Subcutaneous abdominal adipose tissue (tissue), 5 donors: ENCODE data around the gene RSPH1.

Source experiments
- H3K27ac ChIP-seq: one replicate; pipeline ENCODE4 v1.7.0; 2013; ENCODE audit warnings: low read depth, mild to moderate bottlenecking, inconsistent platforms, low read length, moderate library complexity
- H3K27me3 ChIP-seq, 5 donors: one replicate each; pipeline ENCODE4 v1.7.0; 2013; ENCODE audit warnings: low read length in 5 of 5, inconsistent platforms in 1 of 5; ENCODE audit not compliant: control insufficient read depth in 5 of 5, insufficient read depth in 4 of 5
- H3K36me3 ChIP-seq, 5 donors: one replicate each; pipeline ENCODE4 v1.7.0; 2013; ENCODE audit warnings: low read length in 5 of 5; ENCODE audit not compliant: control insufficient read depth in 5 of 5, insufficient read depth in 5 of 5
- H3K4me1 ChIP-seq, 5 donors: one replicate each; pipeline ENCODE4 v1.7.0; 2013; ENCODE audit warnings: low read length in 5 of 5, mild to moderate bottlenecking in 3 of 5, moderate library complexity in 1 of 5; ENCODE audit not compliant: control insufficient read depth in 5 of 5, insufficient read depth in 5 of 5
- H3K4me3 ChIP-seq, 5 donors: one replicate each; pipeline ENCODE4 v1.7.0; 2013; ENCODE audit warnings: low read length in 5 of 5, low read depth in 1 of 5
- H3K9ac ChIP-seq, 5 donors: one replicate each; pipeline ENCODE4 v1.7.0; 2013; ENCODE audit warnings: low read length in 5 of 5, mild to moderate bottlenecking in 4 of 5, moderate library complexity in 3 of 5
- H3K9me3 ChIP-seq, 5 donors: one replicate each; pipeline ENCODE4 v1.7.0; 2013; ENCODE audit warnings: low read length in 5 of 5; ENCODE audit not compliant: control insufficient read depth in 5 of 5
- donor health status: healthy.
- donor health status: healthy.
- donor health status: healthy.
- donor health status: healthy.
- donor health status: healthy.

Gene RSPH1

DNA sequence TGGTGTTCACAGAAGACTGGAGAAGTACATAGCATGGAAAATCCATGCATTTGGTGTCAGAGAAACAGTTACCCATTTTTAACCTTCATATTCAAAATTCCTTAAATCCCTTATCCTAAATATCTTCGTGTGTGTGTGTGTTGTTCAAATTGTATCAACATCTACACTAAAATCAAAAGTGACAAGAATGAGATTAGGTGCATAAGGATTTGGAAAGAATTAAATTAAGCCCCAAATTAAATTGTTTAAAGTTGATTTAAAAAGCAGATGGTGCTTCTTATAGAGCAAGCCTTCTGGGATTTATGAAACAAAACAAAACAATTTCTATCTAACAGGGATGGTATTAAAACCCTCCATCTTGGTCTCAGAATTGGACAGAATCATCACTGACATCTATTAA lies 4.7 kb downstream of the RSPH1 start:
- Histone ChIP-seq H3K27ac (no peak overlapping the region), H3K9ac (no peak overlapping the region), H3K4me1 (peaks cover 2 to 9% (median 7%) of the 10 kb centered on the region in 5 donors), H3K4me3 (no peak overlapping the region), H3K9me3 (peaks cover 0 to 3% (median 0%) of the 10 kb centered on the region in 5 donors), H3K36me3 (no peaks in the 10 kb centered on the region), H3K27me3 (peaks cover 0 to 20% (median 7%) of the 10 kb centered on the region in 5 donors)

DNA sequence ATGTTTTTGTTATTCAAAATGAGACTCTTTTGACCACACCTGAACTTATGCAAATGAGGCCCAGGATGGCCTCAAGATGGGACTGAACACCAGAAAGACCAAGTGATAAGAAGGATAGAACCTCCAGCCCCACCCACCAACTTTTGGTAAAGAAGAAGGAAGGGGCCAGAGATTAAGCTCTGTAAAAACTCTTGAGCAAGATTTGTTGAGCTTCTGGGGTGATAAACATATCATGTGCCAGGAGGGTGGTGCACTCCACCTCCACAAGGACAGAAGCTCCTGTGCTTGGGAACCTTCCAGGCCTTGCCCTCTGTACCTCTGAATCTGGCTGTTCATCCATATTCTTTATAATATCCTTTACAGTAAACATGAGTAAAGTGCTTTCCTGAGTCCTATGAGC lies 5.3 kb downstream of the RSPH1 start:
- no peaks in the 10 kb centered on the region for H3K36me3 ChIP-seq
- no peak overlapping the region for H3K27ac ChIP-seq
- H3K9ac ChIP-seq = no peak overlapping the region
- peaks cover 0 to 3% (median 0%) of the 10 kb centered on the region in 5 donors for H3K9me3 ChIP-seq
- H3K4me1 ChIP-seq = peaks cover 2 to 5% (median 4%) of the 10 kb centered on the region in 5 donors
- H3K4me3 ChIP-seq = no peak overlapping the region
- H3K27me3 ChIP-seq = peaks cover 0 to 26% (median 9%) of the 10 kb centered on the region in 5 donors

DNA sequence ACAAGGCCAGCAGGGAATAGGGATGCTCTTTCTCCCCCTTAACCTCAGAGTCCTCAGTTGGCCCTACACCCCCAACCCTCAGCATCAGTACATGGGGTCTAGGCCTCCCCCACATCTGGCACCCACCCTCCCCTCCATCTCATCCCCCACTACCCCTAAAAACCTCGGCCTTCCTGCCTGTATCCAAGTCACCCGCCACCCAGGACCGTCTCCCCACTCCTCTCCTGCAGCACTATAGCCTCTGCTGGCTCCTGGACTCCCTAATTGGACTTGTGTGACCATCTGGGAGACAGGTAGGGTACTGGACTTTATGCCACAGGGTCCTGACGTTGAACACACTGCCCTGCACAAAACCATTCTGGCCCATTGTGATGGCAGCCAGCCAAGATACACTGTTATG lies 6.0 kb downstream of the RSPH1 start:
- Histone ChIP-seq H3K36me3 (no peaks in the 10 kb centered on the region), H3K9me3 (peaks cover 0 to 3% (median 0%) of the 10 kb centered on the region in 5 donors), H3K4me1 (no peaks in the 10 kb centered on the region), H3K9ac (no peak overlapping the region), H3K27ac (no peak overlapping the region), H3K27me3 (peaks cover 0 to 27% (median 9%) of the 10 kb centered on the region in 5 donors), H3K4me3 (no peak overlapping the region)

DNA sequence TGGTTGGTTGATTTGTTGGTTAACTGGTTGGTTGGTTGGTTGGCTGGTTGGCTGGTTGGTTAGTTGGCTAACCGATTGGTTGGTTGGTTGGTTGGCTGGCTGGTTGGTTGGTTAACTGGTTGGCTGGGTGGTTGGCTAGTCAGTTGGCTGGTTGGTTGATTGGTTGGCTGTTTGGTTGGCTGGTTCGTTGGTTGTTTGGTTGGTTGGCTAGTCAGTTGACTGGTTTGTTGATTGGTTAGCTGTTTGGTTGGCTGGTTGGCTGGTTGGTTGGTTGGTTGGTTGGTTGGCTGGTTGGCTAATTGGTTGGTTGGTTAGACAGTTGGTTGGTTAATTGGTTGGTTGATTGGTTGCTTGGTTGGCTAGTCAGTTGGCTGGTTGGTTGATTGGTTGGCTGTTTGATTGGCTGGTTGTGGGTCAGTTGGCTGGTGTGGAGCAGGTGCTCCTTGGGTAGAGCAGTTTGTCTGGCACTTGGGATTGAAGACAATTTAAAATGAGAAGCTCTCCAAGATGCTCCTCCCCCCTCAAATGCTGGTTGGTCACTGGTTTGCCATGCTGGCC lies 6.9 kb downstream of the RSPH1 start:
- H3K9ac ChIP-seq = no peak overlapping the region
- no peak overlapping the region for H3K4me3 ChIP-seq
- no peaks in the 10 kb centered on the region for H3K4me1 ChIP-seq
- no peaks in the 10 kb centered on the region for H3K36me3 ChIP-seq
- no peak overlapping the region for H3K27ac ChIP-seq
- peaks cover 0 to 27% (median 9%) of the 10 kb centered on the region in 5 donors for H3K27me3 ChIP-seq
- peaks cover 0 to 3% (median 0%) of the 10 kb centered on the region in 5 donors for H3K9me3 ChIP-seq

DNA sequence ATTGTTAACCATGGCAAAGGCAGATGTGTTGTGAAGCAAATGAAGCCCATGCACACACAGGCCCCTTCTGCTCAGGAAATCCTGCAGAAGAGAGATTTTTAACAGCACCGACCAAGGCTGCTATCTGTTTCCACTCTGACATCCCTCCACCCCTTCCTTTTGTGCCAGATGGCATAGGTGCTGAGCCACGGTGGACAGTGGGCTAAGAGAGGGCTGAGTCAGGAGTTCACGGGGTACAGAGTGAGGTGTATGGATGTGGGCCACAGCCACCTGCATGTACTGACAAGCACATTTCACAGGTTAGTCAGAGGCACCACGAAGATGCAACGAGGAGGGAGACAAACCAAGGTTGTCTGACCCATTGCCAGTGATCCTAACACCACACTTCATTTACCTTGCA lies 9.5 kb downstream of the RSPH1 start:
- Histone ChIP-seq H3K4me1 (no peaks in the 10 kb centered on the region), H3K36me3 (no peaks in the 10 kb centered on the region), H3K9ac (no peak overlapping the region), H3K9me3 (peaks cover 0 to 3% (median 0%) of the 10 kb centered on the region in 5 donors), H3K27ac (no peak overlapping the region), H3K4me3 (no peak overlapping the region), H3K27me3 (peaks cover 0 to 24% (median 9%) of the 10 kb centered on the region in 5 donors)

DNA sequence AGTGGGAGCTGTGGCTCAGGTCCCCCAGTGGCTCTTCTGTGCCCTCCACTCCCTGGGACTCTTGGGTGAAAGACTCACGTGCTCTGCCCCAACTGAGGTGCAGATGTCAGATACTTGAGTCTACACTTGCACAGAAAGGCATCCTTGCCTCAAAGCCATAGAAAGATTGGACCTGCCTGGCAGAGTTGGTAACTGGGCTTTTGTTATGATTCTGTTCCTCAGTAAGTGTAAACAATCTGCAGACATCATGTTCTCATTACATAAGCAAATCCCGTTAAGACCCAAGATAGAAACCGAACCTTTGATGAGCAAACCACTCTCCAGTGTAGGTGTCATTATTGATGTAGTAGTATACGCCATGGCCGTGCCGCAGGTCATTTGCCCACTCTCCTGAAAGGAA lies 10.0 kb downstream of the RSPH1 start:
- H3K4me3 ChIP-seq = no peak overlapping the region
- no peak overlapping the region for H3K9ac ChIP-seq
- H3K27ac ChIP-seq = no peak overlapping the region
- H3K4me1 ChIP-seq = no peaks in the 10 kb centered on the region
- H3K27me3 ChIP-seq = peaks cover 0 to 24% (median 9%) of the 10 kb centered on the region in 5 donors
- H3K9me3 ChIP-seq = peaks cover 0 to 3% (median 0%) of the 10 kb centered on the region in 5 donors
- no peaks in the 10 kb centered on the region for H3K36me3 ChIP-seq

DNA sequence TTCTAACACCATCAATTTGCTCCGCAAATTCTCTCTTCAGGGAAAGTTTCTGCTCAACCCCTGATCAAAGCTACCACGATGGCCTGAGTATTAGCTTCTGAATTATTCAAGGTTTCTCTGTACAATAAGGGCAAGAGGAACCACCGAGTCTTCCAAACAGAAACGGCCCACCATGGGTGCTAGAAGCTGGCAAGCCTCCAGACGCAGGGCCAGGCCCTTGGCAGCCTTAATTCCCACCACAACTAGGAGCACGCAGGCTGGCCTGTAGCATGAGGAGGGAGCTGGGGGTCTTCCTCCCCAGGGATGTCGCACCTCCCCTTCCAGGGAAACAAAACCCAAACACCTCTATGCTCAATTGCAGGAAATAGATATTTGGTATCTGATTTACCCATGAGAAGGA lies 11.1 kb downstream of the RSPH1 start:
- peaks cover 0 to 3% (median 0%) of the 10 kb centered on the region in 5 donors for H3K9me3 ChIP-seq
- H3K27ac ChIP-seq = no peak overlapping the region
- H3K36me3 ChIP-seq = no peaks in the 10 kb centered on the region
- H3K27me3 ChIP-seq = peaks cover 0 to 24% (median 9%) of the 10 kb centered on the region in 5 donors
- no peak overlapping the region for H3K9ac ChIP-seq
- H3K4me3 ChIP-seq = no peak overlapping the region
- H3K4me1 ChIP-seq = no peaks in the 10 kb centered on the region

DNA sequence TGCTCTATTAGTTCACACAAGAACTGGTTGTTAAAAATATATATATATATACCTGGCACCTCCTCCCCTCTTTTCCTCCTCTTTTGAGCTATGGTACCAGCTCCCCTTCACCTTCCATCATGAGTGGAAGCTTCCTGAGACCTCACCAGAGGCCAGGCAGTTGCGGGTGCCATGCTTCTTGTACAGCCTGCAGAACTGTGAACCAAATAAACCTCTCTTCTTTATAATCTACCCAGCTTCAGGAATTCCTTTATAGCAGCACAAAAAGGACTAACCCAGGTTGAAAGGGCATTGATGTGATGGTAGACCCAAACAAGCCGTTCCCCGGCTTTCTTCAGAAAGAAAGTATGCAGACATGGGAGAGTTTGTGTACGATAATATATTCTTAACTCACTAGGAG lies 14.9 kb downstream of the RSPH1 start:
- Histone ChIP-seq H3K4me3 (no peak overlapping the region), H3K9me3 (no peaks in the 10 kb centered on the region), H3K27ac (no peak overlapping the region), H3K27me3 (peaks cover 0 to 5% (median under 1%) of the 10 kb centered on the region in 5 donors), H3K4me1 (peaks cover 0 to 4% (median 0%) of the 10 kb centered on the region in 5 donors), H3K9ac (no peak overlapping the region), H3K36me3 (no peaks in the 10 kb centered on the region)

DNA sequence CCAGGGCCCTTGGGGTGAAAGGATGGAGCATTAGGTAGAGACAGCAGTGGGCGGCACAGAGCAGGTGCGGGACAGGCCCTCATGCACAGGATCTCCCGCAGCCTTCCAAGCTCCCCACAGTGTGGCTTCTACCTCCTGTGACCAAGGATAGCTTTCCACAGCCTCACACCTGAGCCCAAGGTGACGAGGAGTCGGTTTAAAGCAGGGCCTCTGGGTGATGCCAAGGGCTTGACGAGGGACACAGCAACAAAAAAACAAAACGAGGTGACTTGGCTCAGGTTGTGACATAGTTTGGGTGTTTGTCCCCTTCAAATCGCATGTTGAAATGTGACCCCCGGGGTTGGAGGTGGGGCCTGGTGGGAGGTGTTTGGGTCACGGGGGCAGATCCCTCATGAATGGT lies 15.3 kb downstream of the RSPH1 start:
- no peaks in the 10 kb centered on the region for H3K36me3 ChIP-seq

DNA sequence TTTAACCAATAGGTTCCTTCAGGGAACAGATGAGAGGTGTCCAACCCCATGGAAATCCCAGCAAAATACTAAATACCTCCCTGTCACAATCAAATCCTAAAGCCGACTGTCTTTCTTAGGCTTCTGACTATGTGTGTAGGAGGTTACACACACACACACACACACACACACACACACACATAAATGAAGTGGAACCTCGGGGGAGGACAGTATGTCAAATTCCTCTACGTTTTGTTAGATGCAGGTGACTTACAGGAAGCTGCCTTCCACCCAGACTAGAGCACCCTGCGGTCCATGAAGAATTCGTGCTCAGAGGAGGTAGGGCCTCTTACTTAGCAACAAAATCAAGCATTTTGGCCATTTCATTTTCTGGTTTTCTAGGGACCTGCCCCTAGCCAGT lies 16.4 kb downstream of the RSPH1 start:
- H3K4me1 ChIP-seq = peaks cover 0 to 7% (median 0%) of the 10 kb centered on the region in 5 donors
- no peak overlapping the region for H3K27ac ChIP-seq
- H3K9ac ChIP-seq = no peak overlapping the region
- no peaks in the 10 kb centered on the region for H3K36me3 ChIP-seq
- H3K4me3 ChIP-seq = no peak overlapping the region
- H3K9me3 ChIP-seq = no peaks in the 10 kb centered on the region
- H3K27me3 ChIP-seq = no peaks in the 10 kb centered on the region

More for the DNA sequence above, 15.3 kb downstream of the RSPH1 start:
- peaks cover 0 to 7% (median 0%) of the 10 kb centered on the region in 5 donors for H3K4me1 ChIP-seq
- no peak overlapping the region for H3K4me3 ChIP-seq
- H3K9ac ChIP-seq = no peak overlapping the region
- no peaks in the 10 kb centered on the region for H3K9me3 ChIP-seq
- H3K27ac ChIP-seq = no peak overlapping the region
- peaks cover 0 to under 1% (median 0%) of the 10 kb centered on the region in 5 donors for H3K27me3 ChIP-seq
